Neural progenitor cell (in vitro differentiated cells): Measurements from ENCODE around the gene ALK. TPM values are rescaled to one million over a fixed set of nuclear protein-coding genes. Genes with fewer than 3 reads are reported as not detected.

Experiments
- DNase-seq: peaks from one replicate; pipeline ENCODE4 v3.0.0-alpha.2; 2016; ENCODE audit warnings: low spot score
- H2AFZ ChIP-seq: fragments of 200-600 bp; sonication (generic); replicated peaks from 2 replicates; pipeline ENCODE4 v1.6.1; 2016; ENCODE audit warnings: antibody characterized with exemption
- H3F3A ChIP-seq: fragments of 200-600 bp; sonication (generic); 2 replicates; pipeline ENCODE4 v1.6.1; 2016; ENCODE audit warnings: antibody characterized with exemption, low read depth
- H3K27ac ChIP-seq: fragments of 200-600 bp; sonication (generic); 2 replicates; pipeline ENCODE4 v1.5.1; 2016; ENCODE audit warnings: mild to moderate bottlenecking
- H3K27me3 ChIP-seq: fragments of 200-600 bp; sonication (generic); 2 replicates; pipeline ENCODE4 v1.6.1; 2016; ENCODE audit warnings: mild to moderate bottlenecking, moderate library complexity
- H3K36me3 ChIP-seq: fragments of 200-600 bp; sonication (generic); 2 replicates; pipeline ENCODE4 v1.5.1; 2016
- H3K4me1 ChIP-seq: fragments of 200-600 bp; sonication (generic); 2 replicates; pipeline ENCODE4 v1.6.1; 2016; ENCODE audit warnings: mixed run types
- H3K4me2 ChIP-seq: fragments of 200-600 bp; sonication (generic); 2 replicates; pipeline ENCODE4 v1.6.1; 2016
- H3K4me3 ChIP-seq: fragments of 200-600 bp; sonication (generic); 2 replicates; pipeline ENCODE4 v1.5.1; 2016
- H3K79me2 ChIP-seq: fragments of 200-600 bp; sonication (generic); 2 replicates; pipeline ENCODE4 v1.6.1; 2016; ENCODE audit warnings: low read depth
- H3K9ac ChIP-seq: fragments of 200-600 bp; sonication (generic); 2 replicates; pipeline ENCODE4 v1.6.1; 2016
- H3K9me3 ChIP-seq: fragments of 200-600 bp; sonication (generic); 2 replicates; pipeline ENCODE4 v1.5.1; 2016; ENCODE audit warnings: low read depth
- H4K20me1 ChIP-seq: fragments of 200-600 bp; sonication (generic); 2 replicates; pipeline ENCODE4 v1.6.1; 2016; ENCODE audit warnings: low read depth
- H3K27ac Mint-ChIP-seq: 3 replicates; pipeline ENCODE4 v1.8.0; 2021; ENCODE audit warnings: mixed read lengths
- H3K27me3 Mint-ChIP-seq: 2 replicates; pipeline ENCODE4 v1.8.0; 2022; ENCODE audit warnings: low read depth, mild to moderate bottlenecking, inconsistent platforms, moderate library complexity, mixed read lengths; ENCODE audit not compliant: insufficient read depth
- H3K36me3 Mint-ChIP-seq: 3 replicates; pipeline ENCODE4 v1.8.0; 2021; ENCODE audit warnings: mixed read lengths
- H3K4me1 Mint-ChIP-seq: 3 replicates; pipeline ENCODE4 v1.8.0; 2021; ENCODE audit warnings: mixed read lengths
- H3K4me3 Mint-ChIP-seq: 3 replicates; pipeline ENCODE4 v1.8.0; 2021; ENCODE audit warnings: mild to moderate bottlenecking, moderate library complexity, mixed read lengths
- H3K9me3 Mint-ChIP-seq: 3 replicates; pipeline ENCODE4 v1.8.0; 2020; ENCODE audit warnings: mixed read lengths
- CTCF ChIP-seq: fragments of 200-600 bp; sonication (generic); IDR thresholded peaks from 2 replicates; pipeline ENCODE4 v1.5.1; 2017; ENCODE audit warnings: antibody characterized with exemption, mild to moderate bottlenecking
- EZH2 ChIP-seq: fragments of 200-600 bp; sonication (generic); IDR thresholded peaks from 2 replicates; pipeline ENCODE4 v1.6.1; 2017; ENCODE audit warnings: antibody characterized with exemption, mild to moderate bottlenecking, moderate library complexity
- EZH2phosphoT487 ChIP-seq: fragments of 200-600 bp; sonication (generic); IDR thresholded peaks from 2 replicates; pipeline ENCODE4 v1.6.1; 2017; ENCODE audit warnings: antibody characterized with exemption
- total RNA-seq: library from RNA; depleted of rRNA; stranded (reverse); fragments of >200 nt; gene quantifications from 2 replicates; pipeline ENCODE4 v1.2.3, GENCODE V29; 2015; ENCODE audit warnings: low replicate concordance

ALK gene
- total RNA-seq, 1 donor from 2014 or later: not detected

- peak overlapping the region; percentile 55 for H3K27ac Mint-ChIP-seq
- H3K4me1 ChIP-seq: peaks cover 9% of the 10 kb centered on the region
- no peak overlapping the region for H3K4me2 ChIP-seq
- H3F3A ChIP-seq: no peaks in the 10 kb centered on the region
- no peak overlapping the region for H3K9ac ChIP-seq
- H3K9me3 Mint-ChIP-seq: no peaks in the 10 kb centered on the region
- H3K27me3 ChIP-seq: no peaks in the 10 kb centered on the region
- H3K79me2 ChIP-seq: no peaks in the 10 kb centered on the region
- no peak overlapping the region for H3K4me3 Mint-ChIP-seq
- H3K36me3 ChIP-seq: no peaks in the 10 kb centered on the region
- H4K20me1 ChIP-seq: no peaks in the 10 kb centered on the region
- no peak for TF ChIP-seq CTCF
- DNase-seq: no peak
- no peaks in the 10 kb centered on the region for H3K36me3 Mint-ChIP-seq
- H3K4me1 Mint-ChIP-seq: peaks cover 18% of the 10 kb centered on the region
- H3K9me3 ChIP-seq: no peaks in the 10 kb centered on the region
- H3K27ac ChIP-seq: no peak overlapping the region
- H3K27me3 Mint-ChIP-seq: no peaks in the 10 kb centered on the region
- H2AFZ ChIP-seq: no peak overlapping the region
- no peak overlapping the region for H3K4me3 ChIP-seq
These were observed 461.8 kb downstream of the ALK start for GRCh38 chr2:29459445-29460179.

GRCh38 chr2:29456429-29456828 lies 465.0 kb downstream of the ALK start:
- H3K27me3 Mint-ChIP-seq: no peaks in the 10 kb centered on the region

DNA sequence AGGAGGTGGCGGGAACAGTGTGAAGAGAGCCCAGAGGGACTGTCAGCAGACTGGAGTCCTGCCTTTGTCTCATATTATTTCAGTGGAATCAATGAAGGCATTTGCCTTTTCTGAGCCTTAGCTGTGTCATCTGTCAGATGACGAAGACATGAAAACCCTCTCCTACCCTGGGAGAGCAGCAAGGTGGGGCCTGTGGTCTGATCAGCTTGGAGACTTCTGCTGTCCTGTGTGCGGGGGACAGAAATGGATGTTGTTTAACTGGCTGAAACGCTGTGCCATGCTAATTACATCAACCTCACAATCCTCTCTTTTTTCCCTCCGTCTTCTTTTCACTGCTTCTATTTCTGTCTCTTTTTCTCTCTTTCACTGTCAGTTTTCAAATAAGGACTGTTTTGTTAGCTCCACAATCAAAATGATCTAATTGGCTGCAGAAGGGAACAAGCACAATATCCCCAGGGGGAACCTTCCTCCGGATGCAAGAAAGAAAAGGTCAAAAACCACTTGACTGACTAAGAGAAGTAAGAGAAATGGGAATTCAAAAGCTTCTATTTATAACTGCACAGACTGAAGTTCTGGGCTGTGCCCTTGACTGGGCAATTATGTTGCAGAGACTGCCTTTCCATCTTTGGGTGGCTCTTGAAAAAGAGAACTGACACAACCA lies 466.1 kb downstream of the ALK start:
- Mint-ChIP-seq H3K27me3 (no peaks in the 10 kb centered on the region), H3K27ac (peak overlapping the region; percentile 16), H3K4me3 (no peak overlapping the region), H3K4me1 (peaks cover 25% of the 10 kb centered on the region), H3K9me3 (no peaks in the 10 kb centered on the region), H3K36me3 (no peaks in the 10 kb centered on the region)
- Histone ChIP-seq H3K4me2 (no peak overlapping the region), H3K36me3 (no peaks in the 10 kb centered on the region), H2AFZ (peak overlapping the region; percentile 29), H4K20me1 (no peaks in the 10 kb centered on the region), H3K9me3 (no peaks in the 10 kb centered on the region), H3K4me1 (peaks cover 10% of the 10 kb centered on the region), H3K79me2 (no peaks in the 10 kb centered on the region), H3F3A (no peaks in the 10 kb centered on the region), H3K4me3 (no peak overlapping the region), H3K27ac (no peak overlapping the region), H3K9ac (no peak overlapping the region), H3K27me3 (no peaks in the 10 kb centered on the region)
- TF ChIP-seq EZH2phosphoT487: no peak
- TF ChIP-seq CTCF: no peak
- TF ChIP-seq EZH2: no peak
- no peak for DNase-seq

More at GRCh38 chr2:29456429-29456828, 465.0 kb downstream of the ALK start:
- Mint-ChIP-seq H3K36me3 (no peaks in the 10 kb centered on the region), H3K27ac (no peak overlapping the region), H3K4me3 (no peak overlapping the region), H3K9me3 (no peaks in the 10 kb centered on the region), H3K4me1 (peaks cover 20% of the 10 kb centered on the region)
- H3K27ac ChIP-seq: no peak overlapping the region
- no peaks in the 10 kb centered on the region for H3F3A ChIP-seq
- H2AFZ ChIP-seq: no peak overlapping the region
- H3K36me3 ChIP-seq: no peaks in the 10 kb centered on the region
- DNase-seq: no peak
- no peak overlapping the region for H3K4me2 ChIP-seq
- no peaks in the 10 kb centered on the region for H3K27me3 ChIP-seq
- H3K4me3 ChIP-seq: no peak overlapping the region
- no peaks in the 10 kb centered on the region for H3K9me3 ChIP-seq
- H3K79me2 ChIP-seq: no peaks in the 10 kb centered on the region
- peaks cover 10% of the 10 kb centered on the region for H3K4me1 ChIP-seq
- H4K20me1 ChIP-seq: no peaks in the 10 kb centered on the region
- TF ChIP-seq EZH2: no peak
- no peak for TF ChIP-seq CTCF
- TF ChIP-seq EZH2phosphoT487: no peak
- H3K9ac ChIP-seq: no peak overlapping the region
